HG03196 (cell line): ENCODE results near the gene MLC1.

Experiments used
- ATAC-seq: cut with Tn5 transposase; IDR thresholded peaks from one replicate; pipeline ENCODE4 v1.9.1; 2021; ENCODE audit not compliant: unreplicated experiment

Gene MLC1

GRCh38 chr22:50039669-50040443, 45.4 kb downstream of the MLC1 start:
- no peak for ATAC-seq

DNA sequence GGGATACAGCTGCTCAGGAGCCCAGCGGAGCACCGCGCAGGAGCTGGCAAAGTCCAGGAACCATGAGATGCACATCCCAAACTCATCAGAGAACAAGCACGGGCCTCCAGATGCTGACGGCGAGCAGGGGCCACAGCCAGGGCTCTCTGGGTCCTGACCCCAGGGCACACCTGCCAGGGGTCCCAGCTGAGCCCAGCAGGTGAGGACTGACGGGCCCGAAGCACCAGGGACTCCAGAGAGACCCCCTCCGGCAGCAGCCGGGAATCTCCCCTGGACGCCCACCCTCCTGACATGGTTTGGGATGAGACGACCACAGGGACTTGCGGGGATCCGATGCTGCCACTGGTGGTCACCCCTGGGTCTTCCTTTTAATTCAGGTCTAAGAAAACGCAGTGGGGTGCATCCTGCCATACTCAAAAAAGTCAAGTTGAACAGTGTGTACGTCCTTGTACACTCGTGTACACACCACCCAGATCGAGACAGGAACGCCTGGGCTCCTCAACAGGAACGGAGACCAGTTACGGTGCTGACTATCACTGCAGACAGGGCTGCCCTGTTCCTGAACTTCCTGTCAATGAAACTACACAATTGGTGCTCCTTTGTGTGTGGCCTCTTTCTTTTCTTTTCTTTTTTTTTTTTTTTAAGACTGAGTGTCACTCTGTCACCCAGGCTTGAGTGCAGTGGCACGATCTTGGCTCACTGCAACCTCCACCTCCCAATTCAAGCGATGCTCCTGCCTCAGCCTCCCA, 49.1 kb downstream of the MLC1 start:
- ATAC-seq = no peak

DNA sequence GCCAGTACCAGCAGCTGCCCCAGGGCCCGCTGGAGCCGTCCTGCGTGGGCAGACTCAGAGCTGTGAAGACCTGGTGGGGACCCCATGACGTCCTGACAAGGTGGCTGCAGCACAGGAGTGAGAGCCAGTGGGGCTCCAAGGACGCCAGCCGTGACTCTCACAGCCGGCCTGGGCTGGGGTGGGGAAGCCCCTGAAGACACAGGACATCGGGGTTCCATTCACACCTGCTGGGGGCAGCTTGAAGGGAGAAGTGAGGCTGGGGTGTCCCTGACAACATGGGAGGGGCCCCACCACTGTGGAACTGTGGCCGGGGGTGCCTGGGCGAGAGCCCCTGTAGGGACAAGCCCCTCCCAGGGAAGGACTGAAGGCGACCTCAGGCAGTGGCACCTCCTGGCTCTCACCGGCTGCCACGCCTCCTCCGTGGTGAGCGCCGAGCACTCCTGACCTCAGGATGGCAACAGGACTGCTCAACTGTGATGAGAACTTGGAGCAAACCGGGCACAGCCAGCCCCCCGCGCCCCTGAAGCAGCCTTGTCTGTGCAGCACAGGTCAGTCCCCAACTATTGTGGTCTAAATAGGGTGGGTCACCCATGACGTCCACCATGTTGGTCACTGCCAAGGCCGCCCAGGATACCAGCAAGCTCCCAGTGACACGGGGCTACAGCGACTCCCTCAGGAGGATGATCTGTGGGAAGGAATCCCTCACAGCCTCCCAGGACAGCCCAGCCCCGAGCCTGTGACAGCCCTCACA, 49.9 kb downstream of the MLC1 start:
- ATAC-seq = no peak

- ATAC-seq = no peak
Observed at GRCh38 chr22:50034126-50035081, 50.8 kb downstream of the MLC1 start.

DNA sequence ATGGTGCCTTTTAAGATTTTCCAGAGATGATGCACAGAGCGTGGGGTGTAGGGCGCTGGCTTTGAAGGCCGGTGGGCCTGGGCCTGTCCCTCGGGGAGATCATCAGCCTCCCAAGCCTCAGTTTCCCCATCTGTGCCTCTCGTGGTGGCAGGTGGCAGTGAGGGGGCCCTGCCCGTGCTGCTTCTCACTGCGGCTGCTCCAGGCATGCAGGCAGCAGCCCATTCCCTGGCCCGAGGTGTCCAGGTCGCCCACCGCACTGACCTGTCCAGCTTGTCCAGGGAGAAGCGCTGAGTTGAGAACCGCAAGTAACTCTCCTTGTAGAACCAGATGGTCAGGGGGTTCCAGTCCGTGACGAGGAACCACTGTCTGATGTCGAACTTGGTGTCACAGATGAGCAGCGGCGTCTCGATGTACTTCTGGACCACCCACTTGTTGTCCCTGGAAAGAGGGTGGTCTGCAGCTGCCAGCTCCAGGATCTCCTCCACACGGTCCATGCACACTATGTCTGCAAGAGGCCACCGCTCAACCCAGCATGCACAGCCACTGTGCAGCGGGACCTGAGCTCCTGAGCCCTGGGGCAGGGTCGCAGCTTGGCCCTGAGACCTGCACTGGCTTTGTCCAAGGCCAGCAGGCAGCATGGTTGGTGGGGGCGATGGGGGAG, 52.2 kb downstream of the MLC1 start:
- no peak for ATAC-seq

- no peak for ATAC-seq
Observed at GRCh38 chr22:50032109-50032871, 52.9 kb downstream of the MLC1 start.

GRCh38 chr22:50031189-50032091, 53.8 kb downstream of the MLC1 start:
- no peak for ATAC-seq

DNA sequence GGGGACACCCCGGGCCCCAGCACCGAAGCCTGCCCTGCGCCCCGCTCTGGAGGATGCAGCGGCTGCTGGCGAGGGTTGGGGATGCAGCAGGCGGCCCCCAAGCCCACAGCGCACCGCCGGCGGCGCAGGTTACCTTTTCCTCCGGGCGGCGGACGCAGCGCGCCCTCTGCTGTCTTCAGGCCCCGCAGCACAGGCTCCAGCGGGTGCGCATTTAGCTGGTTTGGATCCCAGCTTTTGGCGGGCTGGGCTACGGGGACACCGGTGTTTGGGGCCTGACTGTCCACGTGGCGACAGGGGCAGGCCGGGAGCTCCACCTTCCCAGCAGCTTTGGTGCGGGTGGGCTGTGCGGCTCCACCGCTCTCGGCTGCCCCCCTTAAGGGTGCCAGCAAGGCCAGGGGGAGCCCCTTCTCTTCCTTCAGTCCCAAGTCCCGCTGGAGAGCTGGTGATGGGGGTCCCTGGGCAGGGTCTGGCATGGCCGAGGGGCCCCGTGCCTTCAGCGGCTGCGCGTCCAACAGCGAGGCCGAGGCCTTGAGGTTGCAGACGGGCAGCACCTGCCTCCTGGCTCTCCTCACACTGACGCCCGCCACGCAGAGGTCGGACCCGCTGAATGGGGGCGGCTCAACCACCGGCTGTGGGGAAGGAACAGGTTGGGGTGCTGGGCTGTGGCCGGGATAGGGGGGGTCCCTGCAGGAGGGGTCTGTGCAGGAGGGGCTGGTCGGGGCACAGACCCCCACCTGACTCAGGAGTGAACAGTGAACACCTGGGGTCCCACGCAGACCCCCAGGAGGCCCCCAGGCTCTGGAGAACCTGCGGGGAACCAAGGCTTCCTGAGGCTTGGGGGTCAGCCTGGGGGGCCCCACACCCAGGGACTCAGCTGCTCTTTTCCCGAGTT, 54.7 kb downstream of the MLC1 start:
- ATAC-seq = peak; percentile 56

- ATAC-seq = no peak
Observed at GRCh38 chr22:50027639-50028537, 57.3 kb downstream of the MLC1 start.

DNA sequence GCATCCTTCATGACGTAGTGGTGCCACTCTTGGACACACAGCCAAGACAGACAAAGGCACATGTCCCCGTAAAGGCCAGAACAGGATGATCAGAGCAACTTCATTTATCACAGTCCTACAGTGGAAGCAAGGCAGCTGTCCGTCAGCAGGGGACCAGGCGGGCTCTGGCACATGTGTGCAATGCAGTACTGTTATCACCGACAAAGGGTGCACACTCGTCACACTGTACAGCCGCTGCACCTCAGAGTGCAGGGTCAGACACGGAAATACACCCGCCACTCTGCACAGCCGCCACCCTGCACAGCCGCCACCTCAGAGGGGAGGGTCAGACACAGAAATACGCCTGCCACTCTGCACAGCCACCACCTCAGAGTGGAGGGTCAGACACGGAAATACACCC, 59.2 kb downstream of the MLC1 start:
- no peak for ATAC-seq

DNA sequence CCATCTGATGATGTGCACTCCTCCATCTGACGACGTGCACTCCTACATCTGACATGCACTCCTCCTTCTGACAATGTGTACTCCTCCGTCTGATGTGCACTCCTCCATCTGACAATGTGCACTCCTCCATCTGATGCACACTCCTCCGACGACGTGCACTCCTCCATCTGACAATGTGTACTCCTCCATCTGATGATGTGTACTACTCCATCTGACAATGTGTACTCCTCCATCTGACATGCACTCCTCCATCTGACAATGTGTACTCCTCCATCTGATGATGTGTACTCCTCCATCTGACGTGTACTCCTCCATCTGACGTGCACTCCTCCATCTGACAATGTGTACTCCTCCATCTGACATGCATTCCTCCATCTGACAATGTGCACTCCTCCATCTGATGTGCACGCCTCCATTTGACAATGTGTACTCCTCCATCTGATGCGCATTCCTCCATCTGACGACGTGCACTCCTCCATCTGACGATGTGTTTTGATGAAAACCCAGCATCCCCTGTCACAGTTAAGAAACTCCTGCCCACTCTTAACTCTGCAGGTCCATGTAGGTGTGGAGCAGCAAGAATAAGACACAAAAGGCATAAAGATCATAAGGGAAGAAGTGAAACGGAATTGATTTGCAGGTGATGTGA, 62.9 kb downstream of the MLC1 start:
- no peak for ATAC-seq

- no peak for ATAC-seq
Observed at GRCh38 chr22:50020606-50021005, 64.6 kb downstream of the MLC1 start.

GRCh38 chr22:50019316-50019715, 65.9 kb downstream of the MLC1 start:
- ATAC-seq = no peak

DNA sequence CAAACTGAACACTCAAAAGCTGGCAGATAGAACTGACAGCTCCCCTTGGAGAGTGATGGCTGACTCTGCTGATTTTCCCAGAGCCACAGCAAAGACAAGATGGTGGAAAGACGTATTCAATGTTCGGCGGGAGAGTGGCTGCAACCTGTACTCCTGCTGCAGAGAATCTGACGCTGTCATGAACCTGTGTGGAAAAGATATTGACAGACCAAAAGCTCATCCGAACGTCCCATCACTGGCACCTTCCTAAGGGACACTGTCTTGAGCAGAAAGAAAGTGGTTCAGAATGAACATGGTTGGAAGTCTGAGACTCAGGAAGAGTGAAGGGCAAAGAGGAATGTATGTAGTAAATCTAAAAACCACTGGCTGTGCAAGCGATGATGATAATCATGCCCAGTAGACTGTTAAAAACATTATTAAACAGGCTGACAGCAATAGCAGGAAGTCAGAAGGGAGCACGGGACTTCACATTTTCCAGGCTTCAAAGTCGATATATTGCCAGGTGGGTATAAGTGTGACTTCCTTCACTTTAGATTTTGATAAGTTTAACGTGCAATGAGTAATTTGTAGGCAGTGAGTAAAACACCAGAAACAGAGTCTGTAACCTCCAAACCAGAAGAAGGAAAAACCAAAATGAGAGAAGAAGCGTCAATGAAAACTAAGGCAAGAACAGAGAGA, 66.5 kb downstream of the MLC1 start:
- ATAC-seq = no peak

GRCh38 chr22:50017701-50018224, 67.5 kb downstream of the MLC1 start:
- ATAC-seq = no peak
